Activated CD8-positive, alpha-beta memory T cell treated with anti-CD3 and anti-CD28 coated beads, Interleukin-2, amount 50 U/mL, for 1 hour (primary cell): Measurements from ENCODE around the gene NLRP1.

Source experiments
- DNase-seq: peaks from one replicate; pipeline ENCODE4 v3.0.0-alpha.2; 2020; ENCODE audit errors: extremely low read depth

The NLRP1 gene

DNA sequence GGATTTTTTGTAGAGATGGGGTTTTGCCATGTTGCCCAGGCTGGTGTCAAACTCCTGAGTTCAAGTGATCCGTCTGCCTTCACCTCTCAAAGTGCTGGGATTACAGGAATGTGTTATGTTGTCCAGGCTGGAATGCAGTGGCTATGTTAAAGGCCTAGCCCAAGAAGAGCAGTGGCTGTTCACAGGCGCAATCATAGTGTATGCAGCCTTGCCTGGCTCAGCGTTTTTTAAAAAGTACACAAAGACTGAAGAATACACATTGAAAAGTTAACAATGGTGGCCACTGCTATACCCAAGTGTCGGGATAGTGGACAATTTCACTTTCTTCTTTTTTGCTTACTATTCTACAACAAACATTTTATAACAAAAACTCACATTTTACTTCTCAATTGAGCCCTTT, 105.3 kb downstream of the NLRP1 start:
- no peak for DNase-seq

DNA sequence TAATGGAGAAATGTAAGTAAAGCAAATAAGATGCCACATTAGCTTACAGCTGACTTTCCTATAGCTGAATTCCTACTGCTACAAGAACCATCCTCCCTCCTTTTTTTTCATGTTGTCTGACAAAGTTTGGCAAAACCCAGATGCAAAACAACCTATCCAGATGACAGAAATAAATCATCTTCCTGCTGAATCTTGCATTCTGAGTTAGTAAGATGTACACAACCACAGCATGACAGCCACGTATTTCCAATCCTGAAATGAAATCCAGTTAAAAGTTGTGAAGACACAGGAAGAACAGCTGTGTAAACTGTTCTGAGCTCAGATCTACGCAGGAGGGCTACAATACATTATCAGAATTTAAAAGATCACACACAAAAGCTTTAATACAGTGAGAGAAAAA, 110.4 kb downstream of the NLRP1 start:
- DNase-seq: no peak

DNA sequence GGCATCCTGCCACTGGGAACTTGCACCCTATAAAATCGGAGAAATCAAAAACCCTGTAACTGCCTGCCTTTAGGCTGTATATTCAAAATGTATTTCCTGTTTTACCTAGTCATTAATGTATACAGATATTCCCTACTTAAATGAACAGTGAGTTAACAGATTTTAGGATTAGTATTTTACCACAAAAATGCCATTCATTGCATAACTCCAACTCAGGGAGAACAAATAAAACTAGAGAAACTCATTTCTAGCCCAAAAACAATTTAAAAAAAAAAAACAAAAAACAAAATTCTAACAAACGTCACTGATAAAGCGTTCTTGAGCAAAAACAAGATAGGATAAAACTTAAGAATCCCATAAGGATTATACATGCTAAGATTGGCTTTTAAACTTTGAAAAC, 111.8 kb downstream of the NLRP1 start:
- no peak for DNase-seq

DNA sequence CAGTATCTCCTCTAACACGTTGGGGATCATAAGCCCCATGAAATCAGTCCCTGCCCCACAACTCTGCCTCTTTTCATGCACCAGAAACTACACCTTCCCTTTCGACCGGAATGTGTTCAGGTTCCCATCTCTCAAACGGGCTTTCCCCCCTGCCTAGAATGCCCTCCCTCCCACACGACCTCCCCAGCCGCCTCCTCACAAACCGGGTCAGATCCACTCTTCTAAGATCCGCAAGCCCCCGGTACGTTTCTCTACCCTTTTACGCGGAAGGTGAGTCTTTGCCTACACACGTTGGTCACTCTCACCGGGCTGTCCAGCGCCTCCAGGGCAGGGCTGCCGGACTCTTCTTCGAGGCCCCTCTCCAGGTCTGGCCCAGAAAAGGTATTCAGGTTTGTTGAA, 116.2 kb downstream of the NLRP1 start:
- DNase-seq: no peak

DNA sequence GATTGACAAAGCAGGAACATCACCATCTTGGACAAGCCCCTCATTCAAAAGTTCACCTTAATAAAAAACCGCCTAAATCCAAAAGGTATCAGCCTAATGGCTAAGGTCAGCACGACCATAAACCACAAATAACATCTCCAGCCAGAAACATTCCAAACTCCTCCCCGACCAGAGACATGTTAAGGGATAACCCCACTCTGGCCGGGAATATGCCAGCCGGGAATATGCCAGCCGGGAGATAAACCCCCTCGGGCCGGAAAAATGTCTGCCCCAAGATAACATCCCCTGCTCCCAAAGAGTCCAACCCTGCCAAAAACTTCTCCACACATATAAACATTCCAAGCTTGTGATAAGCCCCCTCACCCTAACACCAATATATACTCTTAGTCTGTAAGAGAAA, 116.9 kb downstream of the NLRP1 start:
- DNase-seq: no peak

DNA sequence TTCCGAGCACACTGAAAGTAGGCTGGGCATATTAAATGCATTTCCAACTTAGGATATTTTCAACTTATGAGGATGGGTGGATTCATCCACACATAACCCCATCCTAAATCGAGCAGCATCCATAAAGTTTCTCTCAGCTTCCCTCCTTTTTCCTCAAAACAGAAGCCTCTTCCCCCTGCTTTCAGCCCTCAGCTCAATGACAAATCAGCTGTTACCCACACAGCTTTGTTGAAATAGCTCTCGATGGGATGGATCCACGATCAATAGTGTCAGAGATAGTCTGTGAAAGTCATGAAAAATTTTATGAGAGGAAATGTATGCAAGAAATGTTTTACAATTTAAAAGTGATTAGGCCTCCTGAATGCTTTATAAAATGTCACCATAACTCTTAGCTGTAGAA, 118.0 kb downstream of the NLRP1 start:
- no peak for DNase-seq

DNA sequence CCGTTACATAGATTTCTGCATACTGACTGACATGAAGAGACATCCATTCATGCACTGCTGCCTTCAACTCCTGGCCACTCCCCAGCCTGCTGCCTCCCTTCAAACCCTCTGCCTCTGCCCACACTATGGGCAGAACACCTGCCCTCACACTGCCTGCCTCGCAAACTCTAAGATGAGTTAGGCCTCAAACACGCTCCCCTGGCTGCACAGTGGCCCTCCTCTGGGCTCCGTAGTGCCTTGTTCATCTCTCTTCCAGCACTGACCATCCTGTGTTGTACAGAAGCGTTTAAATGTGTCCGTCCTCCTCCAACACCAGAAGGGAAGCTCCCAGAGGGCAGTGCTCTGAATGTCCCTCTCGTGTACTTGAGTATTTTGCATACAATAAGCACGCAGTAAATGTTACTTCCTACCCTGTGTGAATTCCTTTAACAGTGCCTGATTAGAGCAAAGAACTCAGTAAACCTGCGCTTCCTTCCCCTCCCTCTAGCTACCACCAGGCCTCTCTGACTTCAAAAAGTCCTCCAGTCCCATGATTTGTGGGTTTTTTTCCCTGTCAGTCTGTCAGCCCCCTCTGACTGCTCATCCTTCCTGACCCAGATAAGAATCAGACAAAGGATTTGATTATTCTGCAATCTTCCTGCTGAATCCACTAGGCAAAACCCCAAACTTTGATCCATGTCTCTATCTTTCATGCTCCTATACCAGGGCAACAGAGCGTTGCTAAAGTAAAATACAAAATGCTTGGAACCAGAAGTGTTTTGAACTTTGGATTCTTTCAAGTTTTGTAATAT, 119.4 kb downstream of the NLRP1 start:
- DNase-seq: no peak
